PC-9 (cell line): ENCODE data around the gene PSMD1. TPM values are rescaled to one million over a fixed set of nuclear protein-coding genes. Genes with fewer than 3 reads are reported as not detected.
"Not testable (repeated sequence)": the region's sequence is repeated elsewhere in the genome, so short reads cannot be mapped to it uniquely, and the experiment has no call there.

Experiments
- BruUV-seq: library from RNA; stranded (reverse); fragments of 400-500 nt; replicated peaks from 2 replicates; lab custom pipeline; 2021; lab: Mats Ljungman, UMichigan
- CTCF ChIA-PET: fragments of 300-600 bp; sonication (Branson Sonifier 250); formaldehyde crosslinking; loops from one replicate; lab custom pipeline; 2022; ENCODE audit warnings: antibody characterized with exemption; lab: Charles Lee
- POLR2A ChIA-PET: fragments of 300-600 bp; sonication (Branson Sonifier 250); formaldehyde crosslinking; loops from one replicate; lab custom pipeline; 2022; ENCODE audit warnings: antibody characterized with exemption; ENCODE audit not compliant: unreplicated experiment; lab: Charles Lee
- DNase-seq, 2 experiments: peaks; one replicate each; pipeline versions ENCODE4 v3.0.0 to v3.0.0-alpha.2; 2015 to 2022; ENCODE audit warnings: mixed read lengths in 1 of 2
- H2AFZ ChIP-seq: fragments of 200-600 bp; sonication (generic); 2 replicates; pipeline ENCODE4 v1.8.1; 2017; ENCODE audit warnings: antibody characterized with exemption
- H3F3A ChIP-seq: fragments of 200-600 bp; sonication (generic); 2 replicates; pipeline ENCODE4 v1.8.1; 2017; ENCODE audit warnings: antibody characterized with exemption, mild to moderate bottlenecking, low read depth; ENCODE audit not compliant: insufficient read depth
- H3K27ac ChIP-seq: fragments of 200-600 bp; sonication (generic); 2 replicates; pipeline ENCODE4 v1.6.1; 2016; ENCODE audit warnings: mixed run types
- H3K27me3 ChIP-seq: fragments of 200-600 bp; sonication (generic); 2 replicates; pipeline ENCODE4 v1.6.1; 2016; ENCODE audit warnings: low read depth, mixed run types; ENCODE audit not compliant: insufficient read depth
- H3K36me3 ChIP-seq: fragments of 200-600 bp; sonication (generic); 2 replicates; pipeline ENCODE4 v1.6.1; 2016; ENCODE audit warnings: low read depth, mixed run types
- H3K4me1 ChIP-seq: fragments of 200-600 bp; sonication (generic); replicated peaks from 2 replicates; pipeline ENCODE4 v1.6.1; 2016; ENCODE audit warnings: mixed run types; ENCODE audit not compliant: insufficient read depth
- H3K4me2 ChIP-seq: fragments of 200-600 bp; sonication (generic); 2 replicates; pipeline ENCODE4 v1.6.1; 2017; ENCODE audit warnings: mixed run types
- H3K4me3 ChIP-seq: fragments of 200-600 bp; sonication (generic); 2 replicates; pipeline ENCODE4 v1.6.1; 2016; ENCODE audit warnings: mixed run types
- H3K79me2 ChIP-seq: fragments of 200-600 bp; sonication (generic); 2 replicates; pipeline ENCODE4 v1.6.1; 2017; ENCODE audit warnings: low read depth, mixed run types
- H3K9me2 ChIP-seq: fragments of 200-600 bp; sonication (generic); 2 replicates; pipeline ENCODE4 v1.8.1; 2017; ENCODE audit warnings: mild to moderate bottlenecking; ENCODE audit not compliant: insufficient read depth
- H3K9me3 ChIP-seq: fragments of 200-600 bp; sonication (generic); 2 replicates; pipeline ENCODE4 v1.8.1; 2016; ENCODE audit warnings: low read depth; ENCODE audit not compliant: insufficient read depth
- H4K20me1 ChIP-seq: fragments of 200-600 bp; sonication (generic); 2 replicates; pipeline ENCODE4 v1.8.1; 2017; ENCODE audit not compliant: insufficient read depth
- EZH2 ChIP-seq: fragments of 200-600 bp; sonication (generic); IDR thresholded peaks from 2 replicates; pipeline ENCODE4 v1.8.0; 2017; ENCODE audit warnings: antibody characterized with exemption, low read depth
- intact Hi-C: fragments of 100-400 bp; cut with micrococcal nuclease; formaldehyde crosslinking; loops from one replicate; pipeline ENCODE4 v1.10.0; 2022; ENCODE audit not compliant: unreplicated experiment
- total RNA-seq: library from RNA; stranded (reverse); gene quantifications from 2 replicates; pipeline ENCODE4 v1.2.3, GENCODE V29; 2021
- TF ChIP-seq, protein P1 (sequence below): fragments of 200-600 bp; sonication (generic); conservative IDR thresholded peaks from 2 replicates; pipeline ENCODE4 v1.6.1; 2017; ENCODE audit warnings: mixed run types, antibody characterized with exemption, mild to moderate bottlenecking, moderate library complexity

Gene PSMD1
- total RNA-seq, 1 experiment from 2014 or later = 119 TPM

- ChIA-PET CTCF (no interaction called here), POLR2A (no interaction called here)
- H3K27me3 ChIP-seq = no peaks in the 10 kb centered on the region
- H3K9me2 ChIP-seq = no peaks in the 10 kb centered on the region
- no peak overlapping the region for H3K4me3 ChIP-seq
- TF ChIP-seq, protein P1, sequence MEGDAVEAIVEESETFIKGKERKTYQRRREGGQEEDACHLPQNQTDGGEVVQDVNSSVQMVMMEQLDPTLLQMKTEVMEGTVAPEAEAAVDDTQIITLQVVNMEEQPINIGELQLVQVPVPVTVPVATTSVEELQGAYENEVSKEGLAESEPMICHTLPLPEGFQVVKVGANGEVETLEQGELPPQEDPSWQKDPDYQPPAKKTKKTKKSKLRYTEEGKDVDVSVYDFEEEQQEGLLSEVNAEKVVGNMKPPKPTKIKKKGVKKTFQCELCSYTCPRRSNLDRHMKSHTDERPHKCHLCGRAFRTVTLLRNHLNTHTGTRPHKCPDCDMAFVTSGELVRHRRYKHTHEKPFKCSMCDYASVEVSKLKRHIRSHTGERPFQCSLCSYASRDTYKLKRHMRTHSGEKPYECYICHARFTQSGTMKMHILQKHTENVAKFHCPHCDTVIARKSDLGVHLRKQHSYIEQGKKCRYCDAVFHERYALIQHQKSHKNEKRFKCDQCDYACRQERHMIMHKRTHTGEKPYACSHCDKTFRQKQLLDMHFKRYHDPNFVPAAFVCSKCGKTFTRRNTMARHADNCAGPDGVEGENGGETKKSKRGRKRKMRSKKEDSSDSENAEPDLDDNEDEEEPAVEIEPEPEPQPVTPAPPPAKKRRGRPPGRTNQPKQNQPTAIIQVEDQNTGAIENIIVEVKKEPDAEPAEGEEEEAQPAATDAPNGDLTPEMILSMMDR = no peak
- no peak for TF ChIP-seq EZH2
- intact Hi-C loops = no loop called here
- no peaks in the 10 kb centered on the region; the same call in 1 of the 2 replicates for H3K79me2 ChIP-seq
- no peak for DNase-seq
- no TSS peak for BruUV-seq
- no peaks in the 10 kb centered on the region for H3F3A ChIP-seq
- no peaks in the 10 kb centered on the region for H4K20me1 ChIP-seq
- H3K36me3 ChIP-seq = peaks cover 37% of the 10 kb centered on the region
- H3K27ac ChIP-seq = no peak overlapping the region
- no peak overlapping the region for H3K4me2 ChIP-seq
- H2AFZ ChIP-seq = no peak overlapping the region
- H3K4me1 ChIP-seq = no peaks in the 10 kb centered on the region
- H3K9me3 ChIP-seq = peaks cover 4% of the 10 kb centered on the region; the same call in 1 of the 2 replicates
Observed at GRCh38 chr2:231093933-231094332, 37.3 kb downstream of the PSMD1 start.

DNA sequence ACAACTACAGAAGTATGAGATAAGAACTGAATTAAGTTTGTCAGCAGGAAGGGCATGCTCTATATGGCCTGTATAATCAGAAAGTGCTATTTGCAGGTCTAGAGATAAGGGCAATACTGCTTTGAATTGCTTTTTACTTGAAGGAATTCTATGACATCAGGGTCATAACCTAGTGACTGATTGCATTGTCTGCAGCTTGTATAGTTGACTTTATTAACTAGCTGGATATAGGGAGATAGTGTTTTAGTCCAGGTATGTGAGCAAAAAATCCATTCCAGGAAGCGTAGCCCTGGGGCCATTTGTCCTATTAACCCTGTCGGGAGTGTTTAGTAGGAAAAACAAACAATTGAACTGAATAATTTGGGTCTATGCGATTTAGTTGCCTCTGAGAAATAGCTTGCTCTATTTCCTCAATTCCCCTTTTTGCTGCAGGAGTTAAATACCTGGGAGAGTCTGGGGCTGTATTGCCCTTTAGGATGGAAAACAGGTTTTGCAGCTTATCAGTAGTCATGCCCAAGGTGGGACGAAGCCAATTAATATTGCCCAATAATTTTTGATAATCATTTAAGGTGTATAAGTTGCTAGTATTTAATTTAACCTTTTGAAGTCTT is 38.2 kb downstream of the PSMD1 start:
- peaks cover 41% of the 10 kb centered on the region for H3K36me3 ChIP-seq
- H3K4me3 ChIP-seq = no peak overlapping the region
- H3K9me3 ChIP-seq = peaks cover 10% of the 10 kb centered on the region
- no TSS peak for BruUV-seq
- H4K20me1 ChIP-seq = no peaks in the 10 kb centered on the region
- no peak overlapping the region for H2AFZ ChIP-seq
- DNase-seq = no peak
- H3K9me2 ChIP-seq = no peaks in the 10 kb centered on the region
- H3K4me2 ChIP-seq = no peak overlapping the region
- TF ChIP-seq, protein P1 = no peak
- TF ChIP-seq EZH2 = no peak
- no peaks in the 10 kb centered on the region; the same call in 1 of the 2 replicates for H3K79me2 ChIP-seq
- H3K4me1 ChIP-seq = no peaks in the 10 kb centered on the region
- CTCF ChIA-PET = no interaction called here
- no peak overlapping the region for H3K27ac ChIP-seq
- H3K27me3 ChIP-seq = no peaks in the 10 kb centered on the region
- POLR2A ChIA-PET = no interaction called here
- no peaks in the 10 kb centered on the region for H3F3A ChIP-seq
- intact Hi-C loops = no loop called here

DNA sequence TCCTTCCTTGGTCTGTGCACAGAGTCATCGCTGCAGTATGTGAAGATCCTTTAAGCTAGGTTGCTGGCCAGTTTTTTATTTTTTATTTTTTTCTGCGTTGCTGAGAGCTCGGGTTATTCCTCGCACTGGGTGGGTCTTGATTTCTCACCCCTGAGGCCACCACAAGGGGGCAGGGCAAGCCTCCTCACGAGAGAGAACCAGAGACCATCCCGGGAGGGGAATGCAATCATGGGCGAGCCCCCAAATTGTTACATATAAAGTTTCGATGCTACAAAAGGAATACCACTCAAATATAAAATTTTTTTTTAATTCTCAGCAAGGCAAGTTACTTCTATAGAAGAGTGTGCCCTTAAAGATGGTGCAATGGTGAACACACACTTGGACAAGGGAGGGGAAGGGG is 43.3 kb downstream of the PSMD1 start:
- no peaks in the 10 kb centered on the region for H3K9me2 ChIP-seq
- no peak overlapping the region for H3K4me3 ChIP-seq
- no peak overlapping the region for H2AFZ ChIP-seq
- no peak for DNase-seq
- peaks cover 26% of the 10 kb centered on the region for H3K36me3 ChIP-seq
- no TSS peak for BruUV-seq
- H3K4me2 ChIP-seq = no peak overlapping the region
- H3K27me3 ChIP-seq = no peaks in the 10 kb centered on the region
- no peaks in the 10 kb centered on the region; the same call in 1 of the 2 replicates for H3K79me2 ChIP-seq
- H3K4me1 ChIP-seq = no peaks in the 10 kb centered on the region
- intact Hi-C loops = no loop called here
- H3K27ac ChIP-seq = no peak overlapping the region
- H3F3A ChIP-seq = peaks cover 20% of the 10 kb centered on the region
- ChIA-PET CTCF (no interaction called here), POLR2A (no interaction called here)
- H3K9me3 ChIP-seq = peaks cover 7% of the 10 kb centered on the region; the same call in 1 of the 2 replicates
- H4K20me1 ChIP-seq = 0 out of 2 replicates have a peak, but pooled peaks cover 5% of the 10 kb centered on the region
- TF ChIP-seq EZH2 = no peak
- TF ChIP-seq, protein P1 = no peak

GRCh38 chr2:231100321-231100720 is 43.7 kb downstream of the PSMD1 start:
- peaks cover 24% of the 10 kb centered on the region for H3K36me3 ChIP-seq

More at GRCh38 chr2:231100321-231100720, 43.7 kb downstream of the PSMD1 start:
- H3K4me2 ChIP-seq, H3K4me3 ChIP-seq, H3K27me3 ChIP-seq, H3K4me1 ChIP-seq, H4K20me1 ChIP-seq, BruUV-seq, H3K27ac ChIP-seq, intact Hi-C loops, H3K79me2 ChIP-seq, H2AFZ ChIP-seq, POLR2A ChIA-PET, H3K9me2 ChIP-seq, CTCF ChIA-PET, DNase-seq, H3K9me3 ChIP-seq: not testable (repeated sequence)
- peaks cover 20% of the 10 kb centered on the region for H3F3A ChIP-seq
